ENCODE measurements around the gene LYRM4.

Gene LYRM4

DNA sequence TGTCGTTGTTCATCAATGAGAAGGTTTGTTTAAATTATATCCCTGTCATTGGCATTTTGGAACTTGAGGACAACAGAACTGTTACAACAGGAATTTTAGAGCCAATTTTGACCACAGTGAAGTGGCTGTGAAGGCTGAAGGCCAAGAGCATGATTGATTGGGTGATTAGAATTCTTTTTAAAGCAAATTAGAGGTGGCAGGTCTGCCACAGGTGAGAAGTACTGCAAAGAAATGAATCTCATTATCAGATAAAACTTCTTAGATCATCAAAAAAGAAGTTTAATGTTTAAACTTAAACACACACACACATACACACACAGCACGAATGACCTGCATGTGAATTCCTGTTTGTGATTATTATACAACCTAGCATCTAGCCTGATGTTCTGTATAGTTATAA is 32.9 kb upstream of the LYRM4 start:
- no peak overlapping the region for H3K27ac ChIP-seq
- in situ Hi-C loops (cut with HindIII; ENCODE audit: low pct_ligation_motif_present, low sequenced_read_pairs), result no loop called here
- H3K36me3 ChIP-seq (replicated peaks), result no peaks in the 10 kb centered on the region
- H3K4me3 ChIP-seq (ENCODE audit: low read depth, low read length), result no peak overlapping the region
- TF ChIP-seq, protein P1, sequence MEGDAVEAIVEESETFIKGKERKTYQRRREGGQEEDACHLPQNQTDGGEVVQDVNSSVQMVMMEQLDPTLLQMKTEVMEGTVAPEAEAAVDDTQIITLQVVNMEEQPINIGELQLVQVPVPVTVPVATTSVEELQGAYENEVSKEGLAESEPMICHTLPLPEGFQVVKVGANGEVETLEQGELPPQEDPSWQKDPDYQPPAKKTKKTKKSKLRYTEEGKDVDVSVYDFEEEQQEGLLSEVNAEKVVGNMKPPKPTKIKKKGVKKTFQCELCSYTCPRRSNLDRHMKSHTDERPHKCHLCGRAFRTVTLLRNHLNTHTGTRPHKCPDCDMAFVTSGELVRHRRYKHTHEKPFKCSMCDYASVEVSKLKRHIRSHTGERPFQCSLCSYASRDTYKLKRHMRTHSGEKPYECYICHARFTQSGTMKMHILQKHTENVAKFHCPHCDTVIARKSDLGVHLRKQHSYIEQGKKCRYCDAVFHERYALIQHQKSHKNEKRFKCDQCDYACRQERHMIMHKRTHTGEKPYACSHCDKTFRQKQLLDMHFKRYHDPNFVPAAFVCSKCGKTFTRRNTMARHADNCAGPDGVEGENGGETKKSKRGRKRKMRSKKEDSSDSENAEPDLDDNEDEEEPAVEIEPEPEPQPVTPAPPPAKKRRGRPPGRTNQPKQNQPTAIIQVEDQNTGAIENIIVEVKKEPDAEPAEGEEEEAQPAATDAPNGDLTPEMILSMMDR (IDR thresholded peaks at IDR 0.05; ENCODE audit: low read depth, low read length, missing control alignments), result no peak
- no peaks in the 10 kb centered on the region for H3K27me3 ChIP-seq (replicated peaks)
- no peak for DNase-seq

DNA sequence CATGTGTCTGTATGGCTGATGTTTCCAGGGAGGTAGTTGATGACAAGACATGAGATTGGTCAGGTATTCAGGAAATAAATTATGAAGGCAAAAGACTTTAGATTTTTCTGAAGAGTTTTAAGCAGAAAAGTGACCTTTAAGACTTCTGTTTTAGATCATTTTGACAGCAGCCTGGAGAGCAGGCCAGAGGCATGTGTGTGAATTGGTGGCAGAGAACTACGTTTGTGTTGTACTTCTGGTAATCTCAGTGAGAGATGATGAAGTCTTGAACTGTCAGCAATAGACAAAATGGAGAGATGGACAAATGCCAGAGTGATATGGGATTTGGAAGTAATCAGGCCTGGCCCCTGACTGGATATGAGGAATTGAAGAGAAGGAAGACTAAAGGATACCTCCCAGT is 31.4 kb upstream of the LYRM4 start:
- no peaks in the 10 kb centered on the region for H3K36me3 ChIP-seq (replicated peaks)
- no peak overlapping the region for H3K27ac ChIP-seq
- no peaks in the 10 kb centered on the region for H3K27me3 ChIP-seq (replicated peaks)
- H3K4me3 ChIP-seq (ENCODE audit: low read depth, low read length), result no peak overlapping the region
- TF ChIP-seq, protein P1 (IDR thresholded peaks at IDR 0.05; ENCODE audit: low read depth, low read length, missing control alignments), result no peak
- in situ Hi-C loops (cut with HindIII; ENCODE audit: low pct_ligation_motif_present, low sequenced_read_pairs), result no loop called here
- DNase-seq, result no peak

DNA sequence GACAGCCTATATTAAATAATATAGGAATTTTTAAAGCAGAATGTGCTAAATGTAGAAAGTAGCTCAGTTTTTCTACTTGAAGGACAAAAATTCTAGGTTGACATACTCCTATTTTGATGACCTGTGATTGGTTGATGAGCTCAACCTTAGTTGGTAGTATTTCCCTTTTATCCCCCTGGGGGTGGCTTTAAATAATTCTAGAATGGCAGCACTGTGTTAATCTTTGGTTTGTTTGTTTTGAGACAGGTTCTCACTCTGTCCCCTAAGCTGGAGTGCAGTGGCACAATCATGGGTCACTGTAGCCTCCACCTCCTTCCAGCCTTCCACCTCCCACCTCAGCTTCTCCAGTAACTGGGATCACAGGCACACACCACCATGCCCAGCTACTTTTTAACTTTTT is 29.8 kb upstream of the LYRM4 start:
- in situ Hi-C loops (cut with HindIII; ENCODE audit: low pct_ligation_motif_present, low sequenced_read_pairs), result no loop called here
- TF ChIP-seq, protein P1 (IDR thresholded peaks at IDR 0.05; ENCODE audit: low read depth, low read length, missing control alignments), result no peak

DNA sequence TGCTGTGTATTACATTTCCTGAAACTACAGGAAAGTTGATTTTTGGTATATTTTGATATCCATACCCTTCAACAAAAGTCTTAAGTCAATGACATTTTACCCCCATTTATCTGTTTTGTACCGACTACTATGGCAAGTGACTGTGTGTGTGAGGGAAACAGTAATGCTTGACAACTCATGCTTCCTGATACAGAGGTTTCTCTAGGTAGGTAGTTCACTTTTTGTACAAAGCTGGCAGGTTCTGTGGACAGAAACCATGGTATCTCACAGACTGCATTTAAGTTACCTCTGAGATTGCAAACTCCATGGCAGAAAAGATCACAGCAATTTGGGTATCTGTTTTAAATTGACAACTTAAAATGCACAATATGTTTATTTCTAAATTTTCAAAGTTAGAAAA is 29.3 kb upstream of the LYRM4 start:
- Histone ChIP-seq H3K27me3 (replicated peaks) (no peaks in the 10 kb centered on the region), H3K36me3 (replicated peaks) (no peaks in the 10 kb centered on the region), H3K4me3 (ENCODE audit: low read depth, low read length) (no peak overlapping the region), H3K27ac (no peak overlapping the region)
- DNase-seq, result no peak
- in situ Hi-C loops (cut with HindIII; ENCODE audit: low pct_ligation_motif_present, low sequenced_read_pairs), result no loop called here
- TF ChIP-seq, protein P1 (IDR thresholded peaks at IDR 0.05; ENCODE audit: low read depth, low read length, missing control alignments), result no peak

More for the DNA sequence above, 29.8 kb upstream of the LYRM4 start:
- no peak overlapping the region for H3K27ac ChIP-seq
- H3K4me3 ChIP-seq (ENCODE audit: low read depth, low read length), result no peak overlapping the region
- DNase-seq, result no peak
- H3K36me3 ChIP-seq (replicated peaks), result no peaks in the 10 kb centered on the region
- H3K27me3 ChIP-seq (replicated peaks), result no peaks in the 10 kb centered on the region

DNA sequence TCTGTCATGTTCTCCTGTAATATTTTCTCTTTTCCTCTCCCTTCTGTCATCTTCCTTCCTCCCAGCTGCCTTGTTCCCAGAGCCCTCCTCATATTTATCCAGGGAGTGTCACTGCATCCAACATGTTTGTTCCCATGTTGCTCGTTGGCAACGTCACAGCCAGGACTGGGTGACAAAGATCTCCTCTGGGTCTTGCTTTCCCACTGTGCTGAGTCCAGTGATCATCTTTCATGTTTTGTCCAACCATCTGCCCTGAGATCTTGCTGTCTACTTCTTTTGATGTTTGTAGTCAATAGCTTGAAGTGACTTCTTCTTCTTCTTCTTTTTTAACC is 27.2 kb upstream of the LYRM4 start:
- in situ Hi-C loops (cut with HindIII; ENCODE audit: low pct_ligation_motif_present, low sequenced_read_pairs), result no loop called here
- no peak overlapping the region for H3K27ac ChIP-seq
- TF ChIP-seq, protein P1 (IDR thresholded peaks at IDR 0.05; ENCODE audit: low read depth, low read length, missing control alignments), result no peak
- H3K27me3 ChIP-seq (replicated peaks), result no peaks in the 10 kb centered on the region
- DNase-seq, result no peak
- H3K4me3 ChIP-seq (ENCODE audit: low read depth, low read length), result no peak overlapping the region
- H3K36me3 ChIP-seq (replicated peaks), result no peaks in the 10 kb centered on the region

DNA sequence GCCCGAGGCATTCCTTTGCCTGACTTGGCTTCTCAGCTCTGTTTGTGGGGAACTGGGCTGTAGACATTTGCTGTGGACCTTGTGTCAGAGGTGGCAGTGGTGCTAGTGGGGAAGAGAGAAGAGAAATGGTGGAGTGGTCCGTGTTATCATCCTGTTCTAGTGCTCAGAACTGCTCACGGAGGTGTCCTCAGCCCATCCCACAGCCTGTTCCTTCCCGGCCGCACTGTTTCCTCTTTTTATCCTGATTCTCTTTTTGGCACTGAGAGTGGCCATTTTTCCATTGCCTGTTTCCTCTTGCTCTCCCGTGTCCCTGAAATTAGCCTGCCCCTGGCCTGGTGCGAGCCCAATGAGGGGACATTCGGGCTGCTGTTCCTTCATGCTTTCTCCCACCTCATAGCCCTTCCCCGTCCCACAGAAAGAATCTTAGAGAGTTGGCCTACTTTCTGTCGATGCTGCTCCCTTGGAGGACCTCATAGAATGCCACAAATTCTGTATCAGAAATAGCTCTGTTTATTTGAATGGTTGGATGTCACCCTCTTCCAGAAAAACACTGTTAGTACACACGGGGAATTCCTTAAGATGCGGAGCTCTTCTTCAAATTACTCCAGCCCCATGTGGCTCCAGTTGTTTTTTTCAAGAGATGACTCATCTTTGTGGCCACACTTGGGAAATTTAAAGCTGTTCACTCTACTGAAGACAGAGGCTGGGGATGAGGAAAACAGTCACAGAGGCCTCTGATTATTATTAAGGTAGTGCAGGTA is 26.6 kb upstream of the LYRM4 start:
- peak; percentile 69 for DNase-seq
- Histone ChIP-seq H3K4me3 (ENCODE audit: low read depth, low read length) (no peak overlapping the region), H3K27ac (no peak overlapping the region), H3K36me3 (replicated peaks) (no peaks in the 10 kb centered on the region), H3K27me3 (replicated peaks) (no peaks in the 10 kb centered on the region)
- TF ChIP-seq, protein P1 (IDR thresholded peaks at IDR 0.05; ENCODE audit: low read depth, low read length, missing control alignments), result no peak
- in situ Hi-C loops (cut with HindIII; ENCODE audit: low pct_ligation_motif_present, low sequenced_read_pairs), result no loop called here
